NCI-H1048 (cell line): ENCODE results near the gene FKBP8.

Experiments used
- DNase-seq: peaks from one replicate; lab custom pipeline; 2025; lab: John Stamatoyannopoulos, UW

The FKBP8 gene

GRCh38 chr19:18483119-18483890 lies 60.1 kb downstream of the FKBP8 start:
- DNase-seq, result no peak
